Large intestine (tissue), 3 donors: ENCODE data around the gene ZFYVE16. TPM values are rescaled to one million over a fixed set of nuclear protein-coding genes. Genes with fewer than 3 reads are reported as not detected.
"Not testable (repeated sequence)": the region's sequence is repeated elsewhere in the genome, so short reads cannot be mapped to it uniquely, and the experiment has no call there.

Experiments used
- DNase-seq, 2 donors: peaks; one replicate each; pipeline versions ENCODE4 v3.0.0 to v3.0.0-alpha.2; 2013
- H3K27ac ChIP-seq: one replicate; pipeline ENCODE4 v1.5.1; 2013; ENCODE audit warnings: low read length
- H3K27me3 ChIP-seq: 2 replicates; pipeline ENCODE4 v1.6.1; 2013; ENCODE audit warnings: low read length; ENCODE audit not compliant: control insufficient read depth, insufficient read depth
- H3K36me3 ChIP-seq: 2 replicates; pipeline ENCODE4 v1.6.1; 2013; ENCODE audit warnings: low read length; ENCODE audit not compliant: control insufficient read depth, insufficient read depth
- H3K4me1 ChIP-seq: one replicate; pipeline ENCODE4 v1.6.1; 2013; ENCODE audit warnings: low read length; ENCODE audit not compliant: control insufficient read depth, insufficient read depth
- H3K4me3 ChIP-seq: one replicate; pipeline ENCODE4 v1.5.1; 2013; ENCODE audit warnings: low read length
- H3K9me3 ChIP-seq: one replicate; pipeline ENCODE4 v1.6.1; 2013; ENCODE audit warnings: mild to moderate bottlenecking, low read depth, low read length, moderate library complexity; ENCODE audit not compliant: control insufficient read depth
- WGBS: methylation state at CpG from one replicate; pipeline ENCODE4 v1.1.5; 2013; ENCODE audit warnings: low lambda C conversion rate; ENCODE audit not compliant: insufficient coverage; 5-methylcytosine and 5-hydroxymethylcytosine counted together
- polyA plus RNA-seq: library from polyadenylated mRNA; unstranded; fragments of 120-200 nt; gene quantifications from one replicate; pipeline ENCODE4 v1.2.1, GENCODE V29; 2013

Gene ZFYVE16
- polyA plus RNA-seq, 1 donor: 34.5 TPM

DNA sequence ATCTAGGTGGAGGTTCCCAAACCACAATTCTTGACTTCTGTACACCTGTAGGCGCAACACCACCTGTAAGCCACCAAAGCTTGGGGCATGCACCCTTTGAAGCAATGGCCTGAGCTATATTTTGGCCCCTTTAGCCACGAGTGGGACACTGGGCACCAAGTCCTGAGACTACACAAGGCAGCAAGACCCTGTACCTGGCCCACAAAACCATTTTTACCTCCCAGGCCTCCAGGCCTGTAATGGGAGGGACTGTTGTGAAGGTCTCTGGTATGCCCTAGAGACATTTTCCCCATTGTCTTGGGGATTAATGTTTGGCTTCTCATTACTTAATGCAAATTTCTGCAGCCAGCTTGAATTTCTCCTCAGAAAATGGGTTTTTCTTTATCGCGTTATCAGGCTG is 55.4 kb downstream of the ZFYVE16 start:
- H3K36me3 ChIP-seq: peaks cover 49% of the 10 kb centered on the region

GRCh38 chr5:80466669-80467485 is 59.0 kb downstream of the ZFYVE16 start:
- 50% methylated on average over 2 of the region's 4 CpGs for WGBS
- DNase-seq: no peak
- H3K36me3 ChIP-seq: peaks cover 50% of the 10 kb centered on the region
- H3K27me3 ChIP-seq: no peaks in the 10 kb centered on the region
- no peak overlapping the region for H3K27ac ChIP-seq
- peaks cover 24% of the 10 kb centered on the region for H3K9me3 ChIP-seq
- no peaks in the 10 kb centered on the region for H3K4me1 ChIP-seq
- H3K4me3 ChIP-seq: no peak overlapping the region

More for the DNA sequence above, 55.4 kb downstream of the ZFYVE16 start:
- H3K4me1 ChIP-seq: no peaks in the 10 kb centered on the region
- no peak overlapping the region for H3K27ac ChIP-seq
- no peaks in the 10 kb centered on the region for H3K27me3 ChIP-seq
- whole genome bisulfite sequencing: no CpG with 5 or more reads among the region's 4 CpGs
- peaks cover 22% of the 10 kb centered on the region for H3K9me3 ChIP-seq
- DNase-seq: no peak
- no peak overlapping the region for H3K4me3 ChIP-seq

DNA sequence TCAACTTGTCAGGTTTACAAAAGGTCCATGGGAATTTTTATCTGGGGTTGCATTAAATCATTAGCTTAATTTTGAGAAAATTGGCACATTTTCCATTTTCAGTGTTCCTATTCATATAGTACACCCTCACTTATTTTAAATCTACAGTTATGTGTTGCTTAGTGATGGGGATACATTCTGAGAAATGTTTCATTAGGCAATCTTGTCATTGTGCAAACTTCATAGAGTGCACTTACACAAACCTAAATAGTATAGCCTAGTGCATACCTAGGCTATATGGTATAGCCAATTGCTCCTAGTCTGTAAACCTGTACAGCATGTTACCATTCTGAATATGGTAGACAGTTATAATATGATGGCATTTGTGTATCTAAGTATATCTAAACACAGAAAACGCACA is 60.3 kb downstream of the ZFYVE16 start:
- Histone ChIP-seq H3K9me3 (peaks cover 22% of the 10 kb centered on the region), H3K27me3 (no peaks in the 10 kb centered on the region), H3K4me3 (no peak overlapping the region), H3K4me1 (no peaks in the 10 kb centered on the region), H3K27ac (no peak overlapping the region), H3K36me3 (peaks cover 46% of the 10 kb centered on the region)
- WGBS: no CpG with 5 or more reads among the region's 1 CpG
- no peak for DNase-seq

DNA sequence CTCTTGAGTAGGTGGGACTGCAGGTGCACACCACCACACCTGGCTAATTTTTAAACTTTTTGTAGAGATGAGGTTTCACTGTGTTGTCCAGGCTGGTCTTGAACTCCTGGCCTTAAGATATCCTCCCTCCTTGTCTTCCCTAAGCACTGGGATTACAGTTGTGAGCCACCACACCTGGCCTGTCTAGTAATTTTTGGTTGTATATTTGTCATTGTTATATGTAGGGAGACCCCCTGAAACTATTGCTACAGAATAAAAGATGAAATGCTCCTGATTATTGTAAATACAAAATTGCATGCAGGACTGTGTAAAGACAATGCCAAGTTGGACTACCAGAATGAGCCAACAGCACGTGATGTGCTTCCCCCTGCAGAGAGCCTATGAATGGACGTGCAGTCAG is 62.8 kb downstream of the ZFYVE16 start:
- DNase-seq, H3K27ac ChIP-seq, H3K9me3 ChIP-seq, H3K4me3 ChIP-seq, H3K27me3 ChIP-seq, H3K4me1 ChIP-seq: not testable (repeated sequence)
- H3K36me3 ChIP-seq: peaks cover 48% of the 10 kb centered on the region
- WGBS: no CpG with 5 or more reads among the region's 2 CpGs

GRCh38 chr5:80474929-80475328 is 67.1 kb downstream of the ZFYVE16 start:
- no peak for DNase-seq
- no peaks in the 10 kb centered on the region for H3K4me1 ChIP-seq
- 92% methylated on average over 2 of the region's 2 CpGs for WGBS
- no peak overlapping the region for H3K27ac ChIP-seq
- no peak overlapping the region for H3K4me3 ChIP-seq
- no peaks in the 10 kb centered on the region for H3K27me3 ChIP-seq
- no peaks in the 10 kb centered on the region for H3K9me3 ChIP-seq
- peaks cover 36% of the 10 kb centered on the region for H3K36me3 ChIP-seq

GRCh38 chr5:80479713-80480112 is 71.8 kb downstream of the ZFYVE16 start:
- Histone ChIP-seq H3K4me1 (no peaks in the 10 kb centered on the region), H3K4me3 (no peak overlapping the region), H3K9me3 (peaks cover 22% of the 10 kb centered on the region), H3K36me3 (peaks cover 13% of the 10 kb centered on the region), H3K27me3 (no peaks in the 10 kb centered on the region), H3K27ac (no peak overlapping the region)
- no peak for DNase-seq

DNA sequence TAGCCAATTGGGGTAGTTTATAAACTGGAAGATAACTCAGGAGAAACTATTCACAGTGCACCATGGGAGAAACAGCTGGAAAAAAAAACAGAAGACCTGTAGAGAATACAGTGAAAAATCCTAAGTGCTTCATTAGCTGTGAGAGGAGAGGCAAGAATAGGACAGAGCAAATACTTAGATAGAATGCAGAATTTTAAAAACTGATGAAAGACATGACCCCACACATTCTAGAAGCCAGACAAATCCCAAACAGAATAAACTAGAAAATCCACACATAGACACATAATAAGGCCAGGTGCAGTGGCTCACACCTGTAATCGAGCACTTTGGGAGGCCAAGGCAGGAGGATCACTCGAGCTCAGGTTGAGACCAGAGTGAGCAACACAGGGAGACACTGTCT is 72.5 kb downstream of the ZFYVE16 start:
- Histone ChIP-seq H3K9me3 (peaks cover 22% of the 10 kb centered on the region), H3K4me3 (no peak overlapping the region), H3K27ac (no peak overlapping the region), H3K36me3 (peaks cover 9% of the 10 kb centered on the region), H3K27me3 (no peaks in the 10 kb centered on the region), H3K4me1 (no peaks in the 10 kb centered on the region)
- no peak for DNase-seq
- no CpG with 5 or more reads among the region's 2 CpGs for WGBS

DNA sequence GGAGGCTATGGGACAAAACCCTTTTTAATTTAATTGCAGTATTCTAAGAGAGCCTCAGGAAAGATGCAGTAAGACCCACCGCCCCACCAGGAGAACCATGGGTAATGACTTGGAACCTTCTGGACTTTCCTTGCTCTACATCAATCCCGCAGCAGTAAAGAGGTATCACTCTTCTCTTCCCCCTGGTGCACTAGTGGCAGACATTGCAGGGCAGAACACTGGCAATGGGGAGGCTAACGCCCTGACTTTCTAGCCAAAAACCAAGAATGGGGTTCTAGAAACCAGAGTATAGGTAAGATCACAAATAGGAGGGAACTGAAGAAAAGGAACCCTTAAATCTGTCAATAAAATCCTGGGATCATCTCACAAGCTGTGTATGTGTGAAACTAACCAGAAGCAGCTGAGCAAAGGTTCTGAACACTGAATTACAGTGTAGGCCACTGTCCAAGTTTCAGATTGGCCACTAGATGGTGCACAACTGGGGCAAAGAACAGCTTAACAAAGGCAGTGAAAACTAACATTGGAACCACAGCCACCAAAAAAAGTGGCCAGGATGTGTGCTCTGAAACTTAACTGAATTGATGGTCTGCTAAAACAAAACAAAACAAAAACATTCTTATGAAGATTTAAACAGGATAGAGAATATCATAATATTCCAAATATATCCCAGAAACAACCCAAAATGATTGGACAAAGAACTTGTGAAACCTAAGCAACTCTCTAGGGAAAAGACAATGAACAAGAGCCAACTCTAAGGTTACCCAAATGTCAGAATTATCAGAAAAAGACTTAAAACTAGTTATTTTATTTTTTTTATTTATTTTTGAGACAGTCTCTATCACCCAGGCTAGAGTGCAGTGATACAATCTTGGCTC is 73.4 kb downstream of the ZFYVE16 start:
- no peak overlapping the region for H3K27ac ChIP-seq
- H3K4me1 ChIP-seq: no peaks in the 10 kb centered on the region
- peaks cover 3% of the 10 kb centered on the region for H3K36me3 ChIP-seq
- H3K4me3 ChIP-seq: no peak overlapping the region
- peaks cover 22% of the 10 kb centered on the region for H3K9me3 ChIP-seq
- peak; percentile 13 to 28 for DNase-seq
- WGBS: no CpG with 5 or more reads among the region's 3 CpGs
- H3K27me3 ChIP-seq: no peaks in the 10 kb centered on the region

GRCh38 chr5:80482578-80482977 is 74.7 kb downstream of the ZFYVE16 start:
- no peaks in the 10 kb centered on the region for H3K4me1 ChIP-seq
- WGBS: no CpG with 5 or more reads among the region's 4 CpGs
- peaks cover 3% of the 10 kb centered on the region for H3K36me3 ChIP-seq
- H3K27me3 ChIP-seq: no peaks in the 10 kb centered on the region
- H3K9me3 ChIP-seq: peaks cover 22% of the 10 kb centered on the region
- no peak for DNase-seq
- H3K27ac ChIP-seq: no peak overlapping the region
- no peak overlapping the region for H3K4me3 ChIP-seq

DNA sequence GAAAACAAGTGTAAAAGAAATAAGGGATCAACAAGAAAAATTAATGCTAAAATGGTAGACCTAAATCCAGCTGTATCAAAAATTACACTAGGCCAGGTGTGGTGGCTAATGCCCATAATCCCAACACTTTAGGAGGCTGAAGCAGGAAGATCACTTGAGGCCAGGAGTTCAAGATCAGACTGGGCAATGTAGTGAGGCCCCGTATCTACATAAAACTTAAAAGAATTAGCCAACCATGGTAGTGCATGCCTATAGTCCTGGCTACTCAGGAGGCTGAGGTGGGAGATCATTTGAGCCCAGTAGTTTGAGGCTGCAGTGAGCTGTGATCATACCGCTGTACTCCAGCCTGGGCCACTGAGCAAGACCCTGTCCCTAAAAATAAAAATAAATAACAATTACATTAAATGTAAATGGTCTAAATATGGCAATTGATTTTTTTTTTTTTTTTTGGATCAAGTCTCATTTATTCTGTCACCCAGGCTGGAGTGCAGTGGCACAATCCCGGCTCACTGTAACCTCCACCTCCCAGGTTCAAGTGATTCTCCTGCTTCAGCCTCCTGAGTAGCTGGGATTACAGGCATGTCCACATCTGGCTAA is 75.9 kb downstream of the ZFYVE16 start:
- Histone ChIP-seq H3K4me3 (no peak overlapping the region), H3K36me3 (peaks cover 3% of the 10 kb centered on the region), H3K9me3 (peaks cover 22% of the 10 kb centered on the region), H3K27ac (no peak overlapping the region), H3K4me1 (no peaks in the 10 kb centered on the region), H3K27me3 (no peaks in the 10 kb centered on the region)
- no CpG with 5 or more reads among the region's 3 CpGs for WGBS
- DNase-seq: no peak
